PC-3 (cell line): ENCODE results near the gene STX18.

Experiments used
- EZH2 ChIP-seq: fragments of 300-600 bp; sonication (generic); IDR thresholded peaks from one replicate; pipeline ENCODE4 v1.6.1; 2017; ENCODE audit warnings: antibody characterized with exemption, mild to moderate bottlenecking, low read length; ENCODE audit not compliant: unreplicated experiment
- EZH2phosphoT487 ChIP-seq: fragments of 300-600 bp; sonication (generic); IDR thresholded peaks from 2 replicates; pipeline ENCODE4 v1.6.1; 2018; ENCODE audit warnings: mild to moderate bottlenecking, antibody characterized with exemption, low read length, borderline replicate concordance
- TF ChIP-seq, protein P1 (sequence below): fragments of 300-600 bp; sonication (generic); conservative IDR thresholded peaks from 2 replicates; pipeline ENCODE4 v1.5.1; 2017; ENCODE audit warnings: antibody characterized with exemption, low read depth, mild to moderate bottlenecking, low read length

GRCh38 chr4:4422856-4423499 is 118.9 kb downstream of the STX18 start:
- TF ChIP-seq, protein P1, sequence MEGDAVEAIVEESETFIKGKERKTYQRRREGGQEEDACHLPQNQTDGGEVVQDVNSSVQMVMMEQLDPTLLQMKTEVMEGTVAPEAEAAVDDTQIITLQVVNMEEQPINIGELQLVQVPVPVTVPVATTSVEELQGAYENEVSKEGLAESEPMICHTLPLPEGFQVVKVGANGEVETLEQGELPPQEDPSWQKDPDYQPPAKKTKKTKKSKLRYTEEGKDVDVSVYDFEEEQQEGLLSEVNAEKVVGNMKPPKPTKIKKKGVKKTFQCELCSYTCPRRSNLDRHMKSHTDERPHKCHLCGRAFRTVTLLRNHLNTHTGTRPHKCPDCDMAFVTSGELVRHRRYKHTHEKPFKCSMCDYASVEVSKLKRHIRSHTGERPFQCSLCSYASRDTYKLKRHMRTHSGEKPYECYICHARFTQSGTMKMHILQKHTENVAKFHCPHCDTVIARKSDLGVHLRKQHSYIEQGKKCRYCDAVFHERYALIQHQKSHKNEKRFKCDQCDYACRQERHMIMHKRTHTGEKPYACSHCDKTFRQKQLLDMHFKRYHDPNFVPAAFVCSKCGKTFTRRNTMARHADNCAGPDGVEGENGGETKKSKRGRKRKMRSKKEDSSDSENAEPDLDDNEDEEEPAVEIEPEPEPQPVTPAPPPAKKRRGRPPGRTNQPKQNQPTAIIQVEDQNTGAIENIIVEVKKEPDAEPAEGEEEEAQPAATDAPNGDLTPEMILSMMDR: no peak
- TF ChIP-seq EZH2 (no peak), EZH2phosphoT487 (no peak)
